Stimulated activated naive CD4-positive, alpha-beta T cell (primary cell): ENCODE measurements around the gene TSTD2.
A peak's percentile ranks its signal among the peaks of the same experiment; 100 is the strongest.
"Not testable (repeated sequence)": the region's sequence is repeated elsewhere in the genome, so short reads cannot be mapped to it uniquely, and the experiment has no call there.

Experiments used
- DNase-seq, 6 experiments: peaks; one replicate each; lab custom pipeline; 2025; lab: John Stamatoyannopoulos, UW

The TSTD2 gene

DNA sequence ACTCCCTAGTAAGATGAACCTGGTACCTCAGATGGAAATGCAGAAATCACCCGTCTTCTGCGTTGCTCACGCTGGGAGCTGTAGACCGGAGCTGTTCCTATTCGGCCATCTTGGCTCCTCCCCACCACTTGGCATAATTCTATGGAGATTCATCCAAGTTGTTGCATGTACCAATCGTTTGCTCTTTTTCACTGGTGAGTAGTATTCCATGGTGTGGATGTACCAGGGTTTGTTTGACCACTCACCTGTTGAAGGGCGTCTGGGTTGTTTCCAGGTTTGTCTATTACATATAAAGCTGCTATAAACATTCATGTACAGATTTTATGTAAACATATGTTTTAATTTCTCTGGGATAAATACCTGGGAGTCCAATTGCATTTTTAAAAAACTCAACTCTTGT, 46.3 kb downstream of the TSTD2 start:
- not testable (repeated sequence) for DNase-seq

DNA sequence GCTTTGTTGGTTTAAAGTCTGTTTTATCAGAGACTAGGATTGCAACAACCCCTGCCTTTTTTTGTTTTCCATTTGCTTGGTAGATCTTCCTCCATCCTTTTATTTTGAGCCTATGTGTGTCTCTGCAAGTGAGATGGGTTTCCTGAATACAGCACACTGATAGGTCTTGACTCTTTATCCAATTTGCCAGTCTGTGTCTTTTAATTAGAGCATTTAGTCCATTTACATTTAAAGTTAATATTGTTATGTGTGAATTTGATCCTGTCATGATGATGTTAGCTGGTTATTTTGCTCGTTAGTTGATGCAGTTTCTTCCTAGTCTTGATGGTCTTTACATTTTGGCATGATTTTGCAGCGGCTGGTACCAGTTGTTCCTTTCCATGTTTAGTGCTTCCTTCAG, 48.4 kb downstream of the TSTD2 start:
- not testable (repeated sequence) for DNase-seq

DNA sequence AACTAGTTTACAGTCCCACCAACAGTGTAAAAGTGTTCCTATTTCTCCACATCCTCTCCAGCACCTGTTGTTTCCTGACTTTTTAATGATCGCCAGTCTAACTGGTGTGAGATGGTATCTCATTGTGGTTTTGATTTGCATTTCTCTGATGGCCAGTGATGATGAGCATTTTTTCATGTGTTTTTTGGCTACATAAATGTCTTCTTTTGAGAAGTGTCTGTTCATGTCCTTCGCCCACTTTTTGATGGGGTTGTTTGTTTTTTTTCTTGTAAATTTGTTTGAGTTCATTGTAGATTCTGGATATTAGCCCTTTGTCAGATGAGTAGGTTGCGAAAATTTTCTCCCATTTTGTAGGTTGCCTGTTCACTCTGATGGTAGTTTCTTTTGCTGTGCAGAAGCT, 51.6 kb downstream of the TSTD2 start:
- not testable (repeated sequence) for DNase-seq

DNA sequence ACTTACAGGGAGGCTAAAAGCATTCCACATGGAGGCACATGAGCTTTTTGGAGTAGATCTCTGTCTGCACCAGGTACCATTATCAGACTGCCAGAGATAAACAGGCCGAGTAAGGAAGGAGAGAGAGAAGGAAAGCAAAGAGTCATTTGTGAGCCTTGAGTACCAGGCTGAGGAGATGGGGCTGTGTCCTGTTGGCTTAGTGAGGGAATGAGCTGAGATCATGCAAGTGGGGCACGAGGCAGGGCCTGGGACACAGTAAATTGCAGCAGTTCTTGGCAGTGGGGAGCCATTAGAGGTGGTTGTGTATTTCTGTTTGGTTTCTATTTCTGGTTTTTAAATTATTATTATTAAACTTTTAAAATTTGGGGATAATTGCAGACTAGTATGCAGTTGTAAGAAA, 53.3 kb downstream of the TSTD2 start:
- no peak for DNase-seq

DNA sequence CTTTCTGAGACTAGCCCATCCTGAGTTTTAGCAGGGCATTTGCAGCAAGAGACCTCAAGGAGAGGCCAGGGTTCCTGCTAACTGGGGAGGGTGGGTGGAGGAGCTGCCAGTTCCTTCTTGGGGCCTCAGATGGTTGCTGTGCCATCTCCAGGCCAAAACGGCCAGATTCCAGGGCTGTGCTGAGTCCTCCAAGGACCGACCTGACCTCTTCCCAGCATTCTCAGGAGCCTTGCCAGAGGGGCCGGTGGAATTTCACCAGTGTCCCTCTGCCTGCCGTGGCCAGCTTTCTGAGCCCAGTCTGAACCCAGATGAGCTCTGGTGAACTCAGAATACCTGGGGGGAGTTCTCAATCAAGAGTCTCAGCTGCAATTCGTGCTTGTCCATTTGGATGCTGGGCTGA, 54.3 kb downstream of the TSTD2 start:
- DNase-seq: no peak

DNA sequence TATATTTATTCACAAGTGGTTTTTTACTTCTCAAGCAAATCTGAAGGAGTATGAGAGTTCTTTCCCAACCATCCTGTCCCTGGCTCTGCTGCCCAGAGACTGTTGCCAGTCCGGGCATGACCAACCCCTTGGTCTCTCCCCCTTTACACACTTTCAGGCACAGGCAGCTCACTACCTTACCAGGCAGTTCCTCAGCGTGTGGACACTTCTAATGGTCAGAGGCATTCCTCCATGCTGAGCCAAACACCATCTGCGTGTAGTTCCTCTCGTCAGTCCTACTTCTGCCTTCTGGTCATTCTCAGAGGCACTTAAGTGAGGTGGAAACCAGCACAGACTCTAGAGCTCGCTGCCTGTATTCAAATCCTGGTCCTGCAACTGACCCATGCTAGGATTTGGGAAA, 56.1 kb downstream of the TSTD2 start:
- no peak for DNase-seq

DNA sequence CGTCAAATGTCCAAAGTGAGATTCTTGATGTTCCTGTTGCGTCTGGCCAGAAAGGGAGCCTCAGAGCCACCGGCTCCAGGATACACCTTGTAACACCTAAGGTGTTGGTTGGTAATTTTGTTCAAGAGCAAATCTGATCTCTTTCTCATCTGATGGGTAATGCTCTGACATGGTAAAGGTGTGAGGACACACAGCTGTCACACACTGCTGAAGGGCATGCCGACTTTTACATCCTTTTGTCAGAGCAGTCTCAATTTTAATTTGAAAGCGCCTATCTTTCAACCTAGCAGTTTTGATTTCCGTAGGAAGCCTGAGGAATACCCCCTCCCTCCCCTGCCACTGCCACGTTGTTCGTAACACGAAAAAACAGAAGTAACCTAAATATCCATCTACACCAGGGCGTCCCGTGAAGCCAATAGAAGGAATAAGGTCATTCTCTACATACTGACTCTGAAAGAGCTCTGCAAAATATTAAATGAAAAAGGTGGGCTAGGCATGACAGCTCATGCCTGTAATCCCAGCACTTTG, 57.4 kb downstream of the TSTD2 start:
- no peak for DNase-seq

DNA sequence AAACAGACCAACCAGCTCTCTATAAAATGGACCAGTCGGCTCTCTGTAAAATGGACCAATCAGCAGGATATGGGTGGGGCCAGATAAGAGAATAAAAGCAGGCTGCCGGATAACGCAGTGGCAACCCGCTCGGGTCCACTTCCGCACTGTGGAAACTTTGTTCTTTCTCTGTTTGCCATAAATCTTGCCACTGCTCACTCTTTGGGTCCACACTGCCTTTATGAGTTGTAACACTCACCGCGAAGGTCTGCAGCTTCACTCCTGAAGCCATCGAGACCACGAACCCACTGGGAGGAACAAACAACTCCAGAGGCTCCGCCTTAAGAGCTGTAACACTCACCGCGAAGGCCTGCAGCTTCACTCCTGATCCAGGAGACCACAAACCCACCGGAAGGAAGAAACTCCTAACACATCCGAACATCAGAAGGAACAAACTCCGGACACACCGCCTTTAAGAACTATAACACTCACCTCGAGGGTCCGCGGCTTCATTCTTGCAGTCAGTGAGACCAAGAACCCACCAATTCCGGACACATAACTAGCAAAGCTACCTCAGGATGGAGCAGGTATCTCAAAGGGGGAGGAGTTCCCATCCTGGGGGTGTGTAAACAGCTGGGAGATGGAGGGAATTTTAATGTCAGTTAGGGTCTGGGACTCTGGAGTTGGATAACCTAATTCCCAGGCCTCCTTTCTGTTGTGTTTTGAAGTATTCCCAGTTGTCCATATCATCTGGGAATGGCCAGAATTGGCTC, 58.1 kb downstream of the TSTD2 start:
- peak; percentile 12 to 58 (median 36) for DNase-seq

DNA sequence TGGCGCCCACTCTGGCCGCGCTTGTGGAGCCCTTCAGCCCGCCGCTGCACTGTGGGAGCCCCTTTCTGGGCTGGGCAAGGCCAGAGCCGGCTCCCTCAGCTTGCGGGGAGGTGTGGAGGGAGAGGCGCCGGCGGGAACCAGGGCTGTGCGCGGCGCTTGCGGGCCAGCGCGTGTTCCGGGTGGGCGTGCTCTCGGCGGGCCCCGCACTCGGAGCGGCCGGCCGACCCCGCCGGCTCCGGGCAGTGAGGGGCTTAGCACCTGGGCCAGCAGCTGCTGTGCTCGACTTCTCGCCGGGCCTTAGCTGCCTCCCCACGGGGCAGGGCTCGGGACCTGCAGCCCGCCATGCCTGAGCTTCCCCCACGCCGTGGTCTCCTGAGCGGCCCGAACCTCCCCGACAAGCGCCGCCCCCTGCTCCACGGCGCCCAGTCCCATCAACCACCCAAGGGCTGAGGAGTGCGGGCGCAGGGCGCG, 59.0 kb downstream of the TSTD2 start:
- not testable (repeated sequence) for DNase-seq

DNA sequence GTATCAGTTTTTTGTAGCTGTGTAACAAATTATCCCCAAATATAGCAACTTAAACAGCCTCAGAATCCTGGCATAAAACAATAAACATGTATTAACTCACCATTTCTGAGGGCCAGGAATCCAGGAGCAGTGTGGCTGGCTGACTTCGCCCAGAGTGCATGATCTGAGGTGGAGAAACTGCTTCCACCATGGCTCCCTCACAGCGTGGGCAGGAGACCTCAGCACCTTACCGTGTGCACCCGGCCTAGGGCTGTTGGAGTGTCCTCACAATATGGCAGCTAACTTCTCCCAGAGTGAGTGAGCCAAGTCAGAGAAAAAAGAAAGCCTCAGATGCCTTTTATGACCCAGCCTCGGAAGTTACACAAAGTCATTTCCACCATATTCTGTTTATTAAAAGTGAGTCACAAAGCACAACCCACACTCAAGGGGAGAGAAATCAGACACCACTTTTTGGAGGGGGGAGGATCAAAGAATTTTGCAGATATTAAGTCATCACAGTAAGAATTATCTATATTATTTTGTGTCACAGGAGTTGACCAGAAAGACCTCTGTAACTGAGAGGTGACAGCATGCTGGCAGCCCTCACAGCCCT, 59.6 kb downstream of the TSTD2 start:
- no peak for DNase-seq

DNA sequence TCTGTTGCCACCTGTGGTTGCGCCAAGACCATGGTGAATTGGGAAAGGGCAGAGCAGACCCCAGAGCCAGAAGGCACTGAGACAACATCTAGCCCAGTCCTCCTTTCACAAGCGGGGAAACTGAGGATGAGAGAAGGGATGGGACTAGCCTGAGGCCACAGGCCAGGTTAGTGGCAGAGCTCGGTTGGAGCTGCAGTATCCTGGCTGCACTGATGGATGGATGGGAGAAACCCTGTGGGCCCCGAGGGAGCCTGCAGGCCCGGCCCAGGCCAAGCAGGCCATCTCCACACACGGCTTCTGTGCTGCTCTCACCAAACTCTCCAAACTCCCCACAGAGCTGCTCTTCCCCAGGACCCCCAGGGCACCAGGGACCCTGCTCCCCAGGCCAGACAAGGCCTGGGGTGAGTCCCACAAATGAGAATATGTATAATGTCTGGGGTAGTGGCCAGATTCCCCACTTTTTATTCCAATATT, 60.2 kb downstream of the TSTD2 start:
- DNase-seq: no peak

DNA sequence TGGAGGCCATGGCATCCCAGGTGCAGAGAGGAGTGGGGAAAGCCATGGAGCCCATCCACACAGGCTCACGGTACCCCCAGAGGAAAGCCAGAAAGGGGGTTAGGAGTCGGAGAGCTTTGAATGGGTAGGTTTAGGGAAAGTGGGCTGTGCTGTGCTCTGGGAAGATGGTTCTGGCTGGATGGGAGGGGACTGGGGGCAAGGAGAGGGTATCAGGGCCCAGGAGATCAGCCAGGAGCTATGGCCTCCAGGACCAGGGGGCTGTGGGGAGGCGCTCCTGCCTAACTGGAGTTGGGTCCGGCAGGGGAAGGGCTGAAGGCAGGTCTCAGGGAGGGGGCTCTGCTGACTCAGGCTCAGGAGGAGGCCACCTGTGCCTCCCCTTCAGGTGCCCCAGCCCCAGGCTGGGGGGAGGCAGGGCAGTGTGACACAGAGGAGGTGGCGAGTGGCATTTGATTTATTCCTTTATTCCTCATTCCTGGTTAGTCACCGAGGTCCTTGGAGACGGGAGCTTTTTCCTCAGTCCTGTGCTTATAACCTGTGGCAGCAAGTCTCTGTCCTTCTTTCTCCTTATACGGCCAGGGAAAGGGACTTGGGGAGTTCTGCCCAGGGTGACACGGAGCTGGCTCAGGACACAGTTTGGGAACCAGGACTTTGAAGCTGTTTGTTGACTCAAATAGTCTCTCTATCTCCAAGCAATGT, 60.8 kb downstream of the TSTD2 start:
- no peak for DNase-seq

DNA sequence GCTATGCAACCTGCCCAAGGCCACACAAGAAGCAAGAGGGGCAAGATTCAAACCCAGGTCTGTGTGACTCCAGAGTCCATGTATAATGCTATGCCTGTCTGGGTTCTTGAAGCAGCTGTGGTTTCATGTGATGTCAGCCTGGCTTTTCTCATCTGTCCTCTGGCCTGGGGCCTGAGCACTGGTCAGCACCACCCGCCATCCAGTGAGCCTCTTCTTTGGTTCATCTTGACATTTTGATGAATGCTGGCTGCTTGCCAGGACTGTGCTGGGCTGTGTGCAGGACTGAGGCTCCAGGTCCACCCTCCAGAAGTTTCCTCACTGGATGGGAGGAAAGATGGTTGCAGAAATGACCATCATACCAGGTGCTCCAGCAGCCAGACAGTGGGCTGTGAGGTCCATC, 61.5 kb downstream of the TSTD2 start:
- DNase-seq: no peak

DNA sequence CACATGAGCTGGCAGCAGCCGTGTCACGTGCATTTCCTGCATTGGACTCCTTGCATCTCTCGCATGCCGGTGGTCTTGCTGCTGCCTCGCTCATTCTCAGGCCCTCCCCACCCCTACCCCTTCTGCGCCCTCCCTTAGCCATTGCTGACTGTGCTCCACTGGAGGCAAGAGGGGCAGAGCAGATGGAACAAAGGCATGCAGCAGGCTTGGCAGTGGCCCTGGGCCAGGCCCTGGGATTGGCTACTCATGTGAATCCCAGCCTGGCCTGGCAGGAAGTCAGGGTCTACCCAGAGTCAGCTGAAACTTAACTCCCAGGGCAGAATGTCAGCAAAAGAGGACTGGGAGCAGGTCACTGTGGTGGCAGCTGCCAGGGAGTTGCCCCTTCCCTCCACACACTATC, 62.3 kb downstream of the TSTD2 start:
- no peak for DNase-seq

DNA sequence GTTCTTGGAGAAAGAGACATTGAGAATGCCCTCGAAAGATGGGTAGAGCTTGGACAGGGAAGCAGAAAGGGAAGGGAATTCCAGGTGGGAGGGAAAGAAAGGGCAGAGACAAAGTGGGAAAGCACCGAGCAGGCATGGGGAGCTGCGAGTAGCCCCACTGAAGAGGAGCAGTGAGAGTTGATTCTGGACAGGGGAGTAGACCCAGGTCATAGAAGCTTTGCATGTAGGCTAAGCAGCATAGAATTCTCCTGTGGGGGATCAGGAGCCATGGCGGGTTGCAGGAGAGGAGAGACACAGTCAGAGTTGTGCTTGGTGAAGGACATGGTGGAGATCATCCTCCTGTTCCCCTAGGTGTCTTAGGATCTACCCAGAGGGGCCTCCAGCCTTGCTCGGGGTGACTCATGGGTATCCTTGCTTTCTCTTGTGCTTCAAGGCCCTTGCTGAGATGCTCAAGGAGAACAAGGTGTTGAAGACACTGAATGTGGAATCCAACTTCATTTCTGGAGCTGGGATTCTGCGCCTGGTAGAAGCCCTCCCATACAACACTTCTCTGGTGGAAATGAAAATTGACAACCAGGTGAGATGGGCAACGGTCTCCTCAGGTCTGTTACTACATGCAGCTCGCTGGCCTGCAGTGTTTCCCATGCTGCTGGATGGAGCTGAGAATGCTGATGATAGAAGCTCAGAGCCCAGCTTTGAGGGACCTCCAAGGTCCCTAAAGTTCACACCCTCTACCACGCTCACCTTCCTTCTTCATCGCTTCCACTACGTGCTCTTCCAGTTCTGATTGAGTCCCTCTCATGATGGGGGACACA, 64.5 kb downstream of the TSTD2 start:
- no peak for DNase-seq

DNA sequence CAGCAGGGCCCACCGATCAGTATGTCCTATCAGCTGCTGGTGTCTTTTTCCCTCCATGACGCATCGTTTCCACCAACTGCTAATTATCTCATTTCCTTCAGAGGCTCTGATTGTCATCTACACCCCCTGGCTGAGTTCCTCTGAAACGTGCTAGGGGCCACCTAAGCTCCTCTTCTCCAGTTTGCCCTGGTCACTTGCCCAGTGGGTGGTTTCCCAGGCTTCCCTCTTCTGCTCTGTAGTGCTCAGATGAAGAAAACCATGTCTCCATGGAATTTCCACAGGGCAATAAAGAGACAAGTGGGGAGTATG, 65.3 kb downstream of the TSTD2 start:
- no peak for DNase-seq

DNA sequence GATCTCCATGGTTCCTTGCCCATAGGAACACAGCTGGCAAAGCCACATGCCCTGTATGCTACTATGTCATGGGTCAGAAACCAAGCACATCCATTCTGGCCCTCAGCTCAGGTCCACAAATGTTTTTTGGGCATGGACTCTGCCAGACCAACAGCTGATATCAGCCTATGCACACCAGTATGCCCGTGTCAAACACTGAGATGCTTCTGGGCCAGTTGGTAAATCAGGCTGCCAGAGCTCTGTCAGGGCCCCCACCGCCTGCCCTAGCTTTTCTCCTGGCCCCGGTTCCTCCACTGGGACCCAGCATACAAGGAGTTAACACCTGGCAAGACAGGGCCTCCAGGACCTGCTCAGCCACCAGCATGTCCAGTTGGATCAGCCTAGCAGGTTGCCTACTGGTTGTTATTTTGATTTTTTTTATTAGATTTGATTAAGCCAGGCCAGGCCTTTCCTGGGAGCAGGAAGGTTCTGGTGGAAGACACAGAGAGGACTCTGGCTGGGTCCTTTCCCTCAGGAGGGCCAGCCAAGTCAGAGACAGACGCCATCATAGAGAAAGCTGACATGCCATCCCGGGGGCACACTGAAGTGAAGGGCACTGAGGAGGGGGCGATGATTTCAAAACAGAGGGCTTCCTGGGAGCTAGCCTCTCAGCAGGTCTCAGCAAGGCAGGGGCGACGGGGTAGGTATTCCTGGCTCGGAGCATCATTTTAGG, 65.8 kb downstream of the TSTD2 start:
- no peak for DNase-seq

DNA sequence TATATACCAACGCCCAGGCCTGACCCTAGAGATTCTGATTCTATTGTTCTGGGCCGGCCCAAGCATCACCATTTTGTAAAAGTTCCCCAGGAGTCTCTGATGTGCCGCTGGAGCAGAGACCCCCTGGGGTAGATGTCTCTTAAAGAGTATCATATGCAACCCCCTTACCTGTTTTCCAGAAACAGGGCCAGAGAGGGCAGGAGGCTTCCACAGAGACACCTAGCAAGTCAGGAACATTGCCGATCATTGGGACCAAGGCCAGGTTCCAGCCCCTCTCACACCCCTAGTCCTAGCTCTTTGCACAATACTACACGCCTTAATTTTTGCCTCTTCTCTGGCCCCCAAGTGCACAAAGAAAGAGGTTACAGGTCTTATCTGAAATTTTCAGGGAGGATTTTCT, 67.9 kb downstream of the TSTD2 start:
- DNase-seq: no peak

DNA sequence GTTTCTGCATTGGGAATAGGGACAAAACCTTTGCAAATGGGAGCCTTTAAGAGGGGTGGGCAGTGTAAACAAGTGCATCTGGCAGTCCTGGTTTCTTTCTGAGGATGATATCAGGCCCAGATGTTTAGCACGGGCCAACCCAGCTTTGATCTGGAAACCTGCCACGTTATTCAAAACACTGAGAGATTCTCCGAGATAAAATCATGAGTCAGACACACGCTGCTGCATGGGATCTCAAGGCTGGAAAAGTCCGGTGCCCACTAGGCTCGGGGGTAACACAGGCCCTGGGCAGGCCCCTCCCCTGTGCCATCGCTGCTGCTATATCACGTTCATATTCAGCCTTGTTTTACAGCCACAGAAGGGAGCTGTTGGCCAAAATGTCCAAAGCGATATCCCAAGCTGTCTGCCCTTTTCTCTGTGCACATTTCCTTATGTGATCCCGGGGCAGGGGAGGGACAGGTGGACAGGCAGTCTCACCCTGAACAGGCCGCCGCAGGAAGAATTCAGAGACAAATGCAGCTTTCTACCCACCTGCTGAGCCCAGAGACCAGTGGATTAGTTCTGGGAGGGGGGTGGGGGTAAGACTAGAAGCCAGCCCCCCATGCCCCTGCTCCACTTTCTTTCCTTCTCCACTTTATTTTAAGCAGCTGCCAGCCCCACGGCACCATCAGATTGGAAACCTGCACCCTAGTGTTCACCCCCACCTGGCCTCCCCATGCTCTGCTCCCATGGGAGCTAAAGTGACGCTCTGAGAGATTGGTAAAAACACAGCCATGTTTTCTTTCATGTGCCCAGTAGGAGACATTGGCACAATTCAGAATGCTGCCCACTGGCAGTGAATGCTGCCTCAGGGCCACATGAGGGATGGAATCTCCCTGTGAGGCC, 68.6 kb downstream of the TSTD2 start:
- DNase-seq: no peak

DNA sequence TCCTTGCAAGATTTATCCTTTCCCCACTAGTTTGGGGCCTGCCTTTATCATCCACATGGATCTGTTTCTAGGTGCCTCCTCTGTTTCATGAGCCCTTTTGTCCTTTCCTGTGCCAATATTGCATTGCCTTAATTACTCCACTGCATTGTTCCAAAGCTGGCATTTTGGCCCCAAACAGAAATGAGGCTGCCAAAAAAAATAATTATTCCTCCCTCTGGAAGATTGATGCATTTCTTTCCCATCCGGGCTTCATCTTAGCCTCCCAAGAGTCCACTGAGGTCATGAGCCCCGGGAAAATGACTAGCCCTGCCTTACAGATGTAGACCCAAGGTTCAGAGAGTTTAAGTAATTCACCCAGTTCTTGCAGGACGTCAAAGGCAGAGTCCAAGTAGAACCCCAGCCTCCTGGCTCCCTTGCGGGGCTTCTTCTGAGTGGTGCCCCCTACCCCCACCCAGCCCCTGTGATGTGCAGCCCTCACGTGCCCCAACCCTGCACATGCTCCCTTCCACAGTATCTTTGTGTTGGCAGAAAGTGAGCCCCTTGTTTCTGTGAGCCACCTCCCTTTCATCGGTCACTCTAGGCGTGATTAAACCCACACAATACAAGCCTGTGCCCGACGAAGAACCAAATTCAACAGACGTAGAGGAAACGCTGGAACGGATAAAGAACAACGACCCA, 69.6 kb downstream of the TSTD2 start:
- DNase-seq: no peak
